Measurements from ENCODE around the gene PRPF4.

The PRPF4 gene

GRCh38 chr9:113257863-113258262 is 17.6 kb upstream of the PRPF4 start:
- H3K4me3 ChIP-seq (ENCODE audit: low read depth, low read length) = no peak overlapping the region
- DNase-seq (ENCODE audit: low read depth) = no peak
- TF ChIP-seq, protein P1, sequence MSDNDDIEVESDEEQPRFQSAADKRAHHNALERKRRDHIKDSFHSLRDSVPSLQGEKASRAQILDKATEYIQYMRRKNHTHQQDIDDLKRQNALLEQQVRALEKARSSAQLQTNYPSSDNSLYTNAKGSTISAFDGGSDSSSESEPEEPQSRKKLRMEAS (IDR thresholded peaks at IDR 0.05; ENCODE audit: low read depth, low read length) = no peak
- TF ChIP-seq POLR2A (IDR thresholded peaks at IDR 0.05; ENCODE audit: extremely low read depth, insufficient read length) = no peak
- TF ChIP-seq, protein P2, sequence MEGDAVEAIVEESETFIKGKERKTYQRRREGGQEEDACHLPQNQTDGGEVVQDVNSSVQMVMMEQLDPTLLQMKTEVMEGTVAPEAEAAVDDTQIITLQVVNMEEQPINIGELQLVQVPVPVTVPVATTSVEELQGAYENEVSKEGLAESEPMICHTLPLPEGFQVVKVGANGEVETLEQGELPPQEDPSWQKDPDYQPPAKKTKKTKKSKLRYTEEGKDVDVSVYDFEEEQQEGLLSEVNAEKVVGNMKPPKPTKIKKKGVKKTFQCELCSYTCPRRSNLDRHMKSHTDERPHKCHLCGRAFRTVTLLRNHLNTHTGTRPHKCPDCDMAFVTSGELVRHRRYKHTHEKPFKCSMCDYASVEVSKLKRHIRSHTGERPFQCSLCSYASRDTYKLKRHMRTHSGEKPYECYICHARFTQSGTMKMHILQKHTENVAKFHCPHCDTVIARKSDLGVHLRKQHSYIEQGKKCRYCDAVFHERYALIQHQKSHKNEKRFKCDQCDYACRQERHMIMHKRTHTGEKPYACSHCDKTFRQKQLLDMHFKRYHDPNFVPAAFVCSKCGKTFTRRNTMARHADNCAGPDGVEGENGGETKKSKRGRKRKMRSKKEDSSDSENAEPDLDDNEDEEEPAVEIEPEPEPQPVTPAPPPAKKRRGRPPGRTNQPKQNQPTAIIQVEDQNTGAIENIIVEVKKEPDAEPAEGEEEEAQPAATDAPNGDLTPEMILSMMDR (IDR thresholded peaks at IDR 0.05; ENCODE audit: low read depth, low read length) = no peak
- no peak for TF ChIP-seq MYC (IDR thresholded peaks at IDR 0.05; ENCODE audit: low read depth, low read length)

GRCh38 chr9:113258282-113258681 is 17.2 kb upstream of the PRPF4 start:
- TF ChIP-seq, protein P1 (IDR thresholded peaks at IDR 0.05; ENCODE audit: low read depth, low read length) = no peak
- TF ChIP-seq MYC (IDR thresholded peaks at IDR 0.05; ENCODE audit: low read depth, low read length) (no peak), POLR2A (IDR thresholded peaks at IDR 0.05; ENCODE audit: extremely low read depth, insufficient read length) (no peak)
- TF ChIP-seq, protein P2 (IDR thresholded peaks at IDR 0.05; ENCODE audit: low read depth, low read length) = no peak
- H3K4me3 ChIP-seq (ENCODE audit: low read depth, low read length) = no peak overlapping the region
- no peak for DNase-seq (ENCODE audit: low read depth)

GRCh38 chr9:113261917-113262671 is 13.4 kb upstream of the PRPF4 start:
- no peak overlapping the region for H3K4me3 ChIP-seq (ENCODE audit: low read depth, low read length)
- TF ChIP-seq, protein P2 (IDR thresholded peaks at IDR 0.05; ENCODE audit: low read depth, low read length) = no peak
- DNase-seq (ENCODE audit: low read depth) = no peak

DNA sequence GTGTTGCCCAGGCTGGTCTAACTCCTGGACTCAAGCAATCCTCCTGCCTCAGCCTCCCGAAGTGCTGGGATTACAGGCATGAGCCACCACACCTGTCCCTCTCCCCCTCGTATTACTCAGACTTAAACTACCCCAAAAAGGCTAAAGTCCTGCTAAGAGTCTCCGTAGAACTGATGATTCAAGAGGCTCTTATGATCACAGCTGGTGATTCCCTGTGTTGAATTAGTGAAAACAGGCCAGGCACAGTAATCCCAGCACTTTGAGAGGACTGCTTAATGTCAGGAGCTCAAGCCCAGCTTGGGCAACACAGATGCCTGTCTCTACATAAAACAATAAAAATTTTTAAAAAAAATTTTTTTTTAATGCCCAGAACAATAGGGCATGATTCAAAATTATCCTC is 9.3 kb upstream of the PRPF4 start:
- no peak for DNase-seq (ENCODE audit: low read depth)
- no peak overlapping the region for H3K4me3 ChIP-seq (ENCODE audit: low read depth, low read length)
- TF ChIP-seq, protein P2 (IDR thresholded peaks at IDR 0.05; ENCODE audit: low read depth, low read length) = no peak
- TF ChIP-seq POLR2A (IDR thresholded peaks at IDR 0.05; ENCODE audit: extremely low read depth, insufficient read length) = no peak
- TF ChIP-seq, protein P1 (IDR thresholded peaks at IDR 0.05; ENCODE audit: low read depth, low read length) = no peak

GRCh38 chr9:113267911-113268566 is 7.4 kb upstream of the PRPF4 start:
- no peak for DNase-seq (ENCODE audit: low read depth)
- TF ChIP-seq, protein P1 (IDR thresholded peaks at IDR 0.05; ENCODE audit: low read depth, low read length) = no peak
- TF ChIP-seq POLR2A (IDR thresholded peaks at IDR 0.05; ENCODE audit: extremely low read depth, insufficient read length) (no peak), MYC (IDR thresholded peaks at IDR 0.05; ENCODE audit: low read depth, low read length) (no peak)
- TF ChIP-seq, protein P2 (IDR thresholded peaks at IDR 0.05; ENCODE audit: low read depth, low read length) = no peak
- no peak overlapping the region for H3K4me3 ChIP-seq (ENCODE audit: low read depth, low read length)

Data from NB4 (cell line).